Ectodermal cell (in vitro differentiated cells): ENCODE measurements around the gene PPP2R2C.

Experiments used
- H3K27ac ChIP-seq: 2 replicates; pipeline ENCODE4 v1.7.0; 2013; ENCODE audit warnings: mild to moderate bottlenecking, low read depth, low read length; ENCODE audit not compliant: insufficient read depth, poor library complexity, severe bottlenecking
- H3K27me3 ChIP-seq: 2 replicates; pipeline ENCODE4 v1.7.0; 2013; ENCODE audit warnings: mild to moderate bottlenecking, low read length; ENCODE audit not compliant: insufficient read depth, control insufficient read depth, poor library complexity, severe bottlenecking
- H3K36me3 ChIP-seq: one replicate; pipeline ENCODE4 v1.7.0; 2013; ENCODE audit warnings: low read length; ENCODE audit not compliant: control insufficient read depth, insufficient read depth
- H3K4me1 ChIP-seq: one replicate; pipeline ENCODE4 v1.7.0; 2013; ENCODE audit warnings: low read length; ENCODE audit not compliant: control insufficient read depth, insufficient read depth
- H3K4me3 ChIP-seq: 2 replicates; pipeline ENCODE4 v1.7.0; 2013; ENCODE audit warnings: low read depth, low read length, control low read depth; ENCODE audit not compliant: insufficient read depth
- H3K9me3 ChIP-seq: 2 replicates; pipeline ENCODE4 v1.7.0; 2013; ENCODE audit warnings: mild to moderate bottlenecking, low read length, moderate library complexity; ENCODE audit not compliant: control insufficient read depth
- WGBS, 2 experiments: methylation state at CpG; one replicate each; pipeline ENCODE4 v1.1.7; 2013; ENCODE audit warnings: missing lambda C conversion rate in 2 of 2; 5-methylcytosine and 5-hydroxymethylcytosine counted together

Gene PPP2R2C

DNA sequence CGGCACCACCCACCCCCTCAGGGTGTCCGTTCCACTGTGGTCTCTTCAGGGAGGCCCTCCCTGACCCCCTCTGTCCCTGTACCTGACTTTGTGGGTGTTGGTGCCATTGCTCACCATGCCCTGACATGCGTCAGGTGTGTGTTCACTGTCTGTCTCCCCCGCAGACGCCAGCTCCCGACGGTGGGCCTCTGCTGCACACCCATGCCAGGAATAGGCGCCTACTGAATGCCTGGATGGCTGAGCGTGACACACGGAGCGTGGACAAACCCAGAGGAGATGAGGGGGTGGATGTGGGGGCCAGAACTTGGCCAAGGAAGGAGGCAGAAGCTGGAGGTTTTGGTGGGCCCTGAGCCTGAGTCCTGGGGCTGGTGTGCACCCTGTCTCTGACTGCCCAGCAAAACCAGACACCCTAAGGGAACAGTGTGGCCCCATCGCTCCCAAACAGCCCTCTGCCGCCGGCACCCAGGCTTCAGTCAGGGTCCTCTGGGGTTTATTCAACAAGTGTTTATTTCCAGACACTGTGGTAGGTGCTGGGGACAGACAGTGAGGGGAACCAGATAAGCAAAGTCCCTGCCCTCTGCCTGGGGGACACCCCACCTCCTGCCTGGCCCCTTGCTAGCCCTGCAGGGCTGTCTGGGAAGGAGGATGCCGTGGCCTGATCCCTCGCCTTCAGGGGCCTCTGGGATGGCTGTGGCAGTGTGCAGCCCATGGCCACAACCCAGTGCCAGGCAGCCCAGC is 125.9 kb downstream of the PPP2R2C start:
- 95% methylated on average over 16 of the region's 16 CpGs for WGBS, 2 experiments
- H3K4me3 ChIP-seq: no peak overlapping the region
- H3K27ac ChIP-seq: no peak overlapping the region
- H3K4me1 ChIP-seq: peaks cover 3% of the 10 kb centered on the region
- no peaks in the 10 kb centered on the region for H3K36me3 ChIP-seq
- no peaks in the 10 kb centered on the region for H3K9me3 ChIP-seq
- H3K27me3 ChIP-seq: no peaks in the 10 kb centered on the region

DNA sequence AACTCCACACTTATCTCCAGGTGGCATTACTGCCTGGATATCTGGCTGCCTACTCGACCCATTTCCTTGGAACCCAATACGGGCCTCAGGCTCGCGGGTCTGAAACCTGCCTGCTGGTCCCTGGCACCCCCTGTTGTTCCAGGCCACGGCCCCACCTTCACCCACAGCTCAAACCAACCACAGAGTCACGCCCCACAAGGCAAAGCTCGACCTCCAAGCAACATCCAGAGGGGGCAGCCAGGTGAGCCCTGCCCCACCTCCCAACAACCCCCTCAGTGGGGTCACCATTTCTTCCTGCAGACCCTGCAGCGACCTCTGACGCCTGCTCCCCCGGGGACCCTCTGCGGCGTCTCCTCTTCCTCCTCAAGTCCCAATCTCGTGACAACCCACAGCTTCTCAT is 126.5 kb downstream of the PPP2R2C start:
- peaks cover 3% of the 10 kb centered on the region for H3K4me1 ChIP-seq
- WGBS, 2 experiments: 91 to 93% methylated on average over 13 of the region's 13 CpGs

DNA sequence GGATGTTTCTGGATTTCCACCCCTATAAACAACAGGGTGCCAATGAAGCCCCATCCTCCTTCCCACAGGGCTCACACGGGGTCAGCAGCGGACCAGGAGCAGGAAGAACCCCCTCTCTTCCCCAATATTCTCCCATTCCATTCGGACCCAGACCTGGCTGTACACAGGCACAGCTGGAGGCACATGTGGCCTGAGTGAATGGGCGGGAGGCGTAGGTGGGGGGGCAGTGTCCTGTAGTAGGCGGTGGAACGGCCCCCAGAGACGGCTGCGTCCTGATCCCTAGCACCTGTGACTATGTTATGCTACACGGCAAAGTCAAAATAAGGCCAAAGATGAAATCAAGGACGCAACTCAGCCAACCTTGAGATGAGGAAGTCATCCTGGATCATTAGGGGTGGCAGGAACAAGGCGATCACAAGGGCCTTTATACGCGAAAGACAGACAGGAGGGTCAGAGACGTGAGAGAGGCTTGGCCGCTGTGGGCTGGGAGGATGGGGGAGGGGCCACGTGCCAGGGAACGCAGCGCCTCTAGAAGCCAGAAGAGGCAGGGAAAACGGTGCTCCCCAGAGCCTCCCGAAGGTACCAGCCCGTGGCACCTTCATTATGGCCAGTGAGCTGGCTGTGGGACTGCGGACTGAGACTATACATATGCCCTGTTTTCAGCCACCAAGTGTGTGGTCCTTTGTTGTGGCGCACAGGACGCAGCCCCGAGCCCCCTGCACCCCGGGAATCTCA is 127.2 kb downstream of the PPP2R2C start:
- H3K27me3 ChIP-seq: no peaks in the 10 kb centered on the region
- H3K4me1 ChIP-seq: peaks cover 5% of the 10 kb centered on the region
- 83 to 84% methylated on average over 27 of the region's 27 CpGs for WGBS, 2 experiments
- no peaks in the 10 kb centered on the region for H3K9me3 ChIP-seq
- no peak overlapping the region for H3K27ac ChIP-seq
- H3K36me3 ChIP-seq: no peaks in the 10 kb centered on the region
- no peak overlapping the region for H3K4me3 ChIP-seq

More for the DNA sequence above, 126.5 kb downstream of the PPP2R2C start:
- H3K9me3 ChIP-seq: no peaks in the 10 kb centered on the region
- H3K27me3 ChIP-seq: no peaks in the 10 kb centered on the region
- no peak overlapping the region for H3K4me3 ChIP-seq
- H3K36me3 ChIP-seq: no peaks in the 10 kb centered on the region
- H3K27ac ChIP-seq: no peak overlapping the region

DNA sequence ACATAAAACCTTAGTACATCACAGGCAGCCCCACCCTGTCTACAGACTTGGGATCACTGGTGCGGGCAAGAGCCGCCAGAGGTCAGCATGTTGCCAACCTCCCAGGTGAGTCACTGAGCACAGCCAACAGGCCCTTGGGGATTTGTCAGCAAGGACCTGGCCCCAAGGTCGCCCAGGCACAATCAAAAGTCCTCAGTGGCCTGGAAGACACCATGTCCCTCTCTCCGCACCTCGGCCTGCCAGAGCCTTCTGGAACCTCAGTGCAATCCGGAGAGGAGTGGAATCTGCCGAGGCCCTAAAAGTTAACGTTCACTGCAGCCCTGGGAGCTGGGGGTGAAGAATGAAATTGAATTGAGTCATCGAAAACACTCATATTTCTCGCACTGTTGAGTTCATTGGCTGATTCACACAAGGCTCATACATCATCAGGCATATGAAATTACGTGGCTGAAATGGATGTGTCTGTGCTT is 128.4 kb downstream of the PPP2R2C start:
- Histone ChIP-seq H3K9me3 (no peaks in the 10 kb centered on the region), H3K4me1 (peaks cover 3% of the 10 kb centered on the region), H3K27me3 (no peaks in the 10 kb centered on the region), H3K4me3 (no peak overlapping the region), H3K36me3 (no peaks in the 10 kb centered on the region), H3K27ac (no peak overlapping the region)
- 87 to 89% methylated on average over 11 of the region's 11 CpGs for WGBS, 2 experiments

DNA sequence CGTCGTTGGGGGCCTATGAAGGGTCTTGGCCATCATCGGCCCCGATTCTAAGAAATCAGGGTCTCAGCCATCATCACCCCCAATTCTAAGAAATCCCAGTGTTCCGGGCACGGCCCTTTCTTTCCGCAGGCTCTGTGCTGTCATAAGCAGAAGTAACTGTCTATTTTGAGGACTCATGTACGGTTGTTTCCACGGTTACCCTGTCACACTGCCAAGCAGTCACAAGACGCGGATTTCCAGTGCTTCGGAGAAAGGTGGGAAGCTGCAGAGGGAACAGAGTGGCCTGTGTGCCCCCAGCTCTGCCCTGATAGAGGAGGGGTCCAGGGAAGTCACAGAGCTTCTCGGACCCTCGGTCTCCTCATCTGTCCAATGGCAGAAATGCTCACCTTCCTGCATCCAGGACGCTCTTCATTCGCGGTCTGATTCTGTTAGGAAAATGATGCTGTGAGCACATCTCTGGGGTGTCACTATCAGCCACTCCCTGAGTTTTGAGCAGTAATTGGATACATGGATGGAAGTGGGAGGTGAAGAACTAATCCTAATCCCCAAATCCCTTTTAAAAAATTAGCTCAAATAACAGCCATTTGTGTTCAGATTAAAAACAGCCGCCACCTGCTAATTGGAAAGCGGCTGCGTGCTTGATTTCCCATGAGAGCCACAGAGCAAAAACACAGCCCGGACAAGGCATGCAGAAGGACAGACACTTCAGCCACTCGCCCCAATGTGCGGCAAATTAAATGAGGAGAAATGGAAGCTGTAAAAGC is 129.7 kb downstream of the PPP2R2C start:
- H3K4me1 ChIP-seq: peaks cover 9% of the 10 kb centered on the region
- H3K9me3 ChIP-seq: no peaks in the 10 kb centered on the region
- H3K27me3 ChIP-seq: no peaks in the 10 kb centered on the region
- H3K4me3 ChIP-seq: no peak overlapping the region
- WGBS, 2 experiments: 93 to 94% methylated on average over 23 of the region's 23 CpGs
- H3K36me3 ChIP-seq: no peaks in the 10 kb centered on the region
- no peak overlapping the region for H3K27ac ChIP-seq

DNA sequence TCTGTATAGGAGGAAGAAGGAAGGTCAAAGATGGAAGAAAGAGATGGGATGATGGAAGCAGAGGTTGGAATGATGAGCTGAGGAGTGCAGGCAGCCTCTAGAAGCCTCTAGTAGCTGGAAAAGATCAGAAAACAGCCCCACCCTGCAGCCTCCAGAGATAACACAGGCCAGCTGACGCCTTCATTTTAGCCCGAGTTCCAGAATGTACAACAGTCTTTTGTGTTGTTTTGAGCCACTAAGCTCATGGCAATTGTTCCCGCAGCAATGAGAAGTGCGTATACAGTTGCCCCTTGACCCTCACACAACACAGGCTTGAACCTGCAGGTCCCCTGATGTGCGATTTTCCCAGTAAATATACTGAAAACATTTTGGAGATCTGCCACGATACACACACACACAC is 130.7 kb downstream of the PPP2R2C start:
- H3K4me1 ChIP-seq: peaks cover 15% of the 10 kb centered on the region
- H3K36me3 ChIP-seq: no peaks in the 10 kb centered on the region
- H3K27me3 ChIP-seq: no peaks in the 10 kb centered on the region
- no peak overlapping the region for H3K4me3 ChIP-seq
- H3K9me3 ChIP-seq: no peaks in the 10 kb centered on the region
- WGBS, 2 experiments: 87 to 91% methylated on average over 5 to 6 of the region's 6 CpGs
- H3K27ac ChIP-seq: no peak overlapping the region

DNA sequence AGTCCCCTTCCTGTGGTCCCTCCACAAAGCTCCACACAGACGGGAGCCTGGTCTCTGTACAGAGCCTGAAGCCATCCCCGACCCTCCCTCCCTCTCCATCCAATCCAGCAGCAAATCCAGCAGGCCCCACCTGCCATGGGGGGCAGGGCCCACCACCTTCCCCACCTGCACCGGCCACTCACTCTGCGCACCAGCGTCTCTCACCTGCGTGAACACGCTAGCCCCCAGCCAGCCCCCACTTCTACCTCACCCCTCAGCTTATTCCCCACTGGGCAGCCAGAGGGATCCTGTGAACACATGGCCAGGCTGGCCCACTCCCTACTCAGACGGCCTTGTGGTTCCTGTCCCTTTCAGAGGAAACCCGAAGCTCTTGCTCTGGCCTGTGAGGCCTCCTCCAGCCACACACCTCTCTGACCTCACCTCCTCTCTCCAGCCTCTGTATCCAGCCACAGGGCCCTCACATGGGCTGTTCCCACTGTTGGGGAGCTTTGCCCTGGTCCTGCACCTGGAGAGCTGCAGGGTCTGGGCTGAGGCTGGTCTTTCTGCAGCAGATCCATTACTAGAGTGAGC is 131.9 kb downstream of the PPP2R2C start:
- no peak overlapping the region for H3K4me3 ChIP-seq
- no peak overlapping the region for H3K27ac ChIP-seq
- H3K36me3 ChIP-seq: no peaks in the 10 kb centered on the region
- no peaks in the 10 kb centered on the region for H3K9me3 ChIP-seq
- no peaks in the 10 kb centered on the region for H3K27me3 ChIP-seq
- 70 to 71% methylated on average over 9 of the region's 9 CpGs for WGBS, 2 experiments
- peaks cover 15% of the 10 kb centered on the region for H3K4me1 ChIP-seq

DNA sequence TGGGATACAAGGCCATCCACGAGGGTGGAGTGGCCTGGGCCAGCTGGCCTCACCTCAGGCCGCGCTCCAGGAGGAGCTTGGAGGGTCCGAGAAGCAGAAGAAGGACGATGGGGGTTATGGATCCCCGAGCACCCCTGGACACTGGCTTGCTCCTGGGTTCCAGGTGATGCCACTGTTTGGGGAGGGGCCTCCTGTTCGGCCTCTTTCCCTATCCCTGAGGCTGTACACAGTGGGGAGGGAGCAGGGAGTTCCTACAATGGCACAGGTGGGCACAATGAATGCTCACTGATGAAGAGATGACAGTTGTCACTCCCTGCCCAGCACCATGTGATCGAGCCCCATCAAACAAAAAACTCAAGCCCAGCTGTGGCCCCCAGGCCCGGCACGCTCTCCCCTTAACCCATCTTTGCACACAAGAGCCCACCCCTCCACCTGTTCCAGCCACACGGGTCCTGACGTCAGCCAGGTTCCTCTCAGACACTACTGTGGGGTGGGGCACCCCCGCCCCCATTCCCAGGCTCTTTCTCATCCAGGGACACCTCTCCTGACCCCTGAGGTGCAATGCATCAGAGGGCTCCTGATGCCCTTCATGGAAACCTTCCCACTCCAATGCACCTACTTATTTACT is 132.5 kb downstream of the PPP2R2C start:
- Histone ChIP-seq H3K36me3 (no peaks in the 10 kb centered on the region), H3K4me1 (peaks cover 15% of the 10 kb centered on the region), H3K4me3 (no peak overlapping the region), H3K27ac (no peak overlapping the region), H3K9me3 (no peaks in the 10 kb centered on the region), H3K27me3 (no peaks in the 10 kb centered on the region)
- WGBS, 2 experiments: 90% methylated on average over 13 of the region's 13 CpGs

DNA sequence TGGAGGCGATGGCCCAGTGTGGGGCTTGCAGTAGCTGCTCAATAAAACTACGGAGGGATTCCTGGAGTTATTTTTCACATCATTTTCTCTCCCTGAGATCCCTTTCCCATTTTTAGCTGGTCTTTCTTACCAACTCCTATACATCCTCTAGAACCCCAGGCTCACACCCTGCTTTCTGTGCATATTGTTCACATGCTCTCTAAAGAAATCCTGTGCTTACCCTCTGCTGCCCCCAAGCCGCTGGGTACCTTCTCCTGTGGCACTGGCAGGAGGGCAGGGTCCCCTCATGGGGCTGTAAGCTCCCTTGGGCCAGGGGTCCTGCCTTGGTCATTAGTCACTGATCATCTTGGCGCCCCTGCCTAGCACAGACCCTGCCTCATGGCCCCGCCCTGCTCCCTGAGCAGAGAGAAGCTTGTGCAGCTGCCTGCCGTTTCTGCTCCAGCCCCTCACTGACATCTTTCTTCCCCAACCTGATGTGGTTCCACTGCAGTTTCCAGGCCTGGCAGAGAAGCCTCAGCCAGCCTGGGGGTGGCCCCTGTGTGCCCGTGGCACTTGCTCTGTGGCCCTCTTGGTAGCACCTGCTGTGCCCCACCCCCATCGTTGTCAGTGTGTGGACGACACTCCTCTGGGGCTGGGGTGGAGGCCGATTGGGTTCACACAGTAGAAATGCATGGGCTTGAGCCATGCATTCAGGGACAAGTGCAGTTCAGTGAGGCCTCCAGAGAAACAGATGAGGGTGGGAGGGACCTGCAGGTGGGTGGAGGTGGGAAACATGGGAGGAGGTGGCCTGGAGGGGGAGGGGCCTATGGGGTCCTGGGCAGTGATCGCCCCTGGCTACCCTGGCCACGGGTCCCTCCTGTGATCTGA is 133.2 kb downstream of the PPP2R2C start:
- no peaks in the 10 kb centered on the region for H3K9me3 ChIP-seq
- peaks cover 15% of the 10 kb centered on the region for H3K4me1 ChIP-seq
- H3K4me3 ChIP-seq: no peak overlapping the region
- no peak overlapping the region for H3K27ac ChIP-seq
- no peaks in the 10 kb centered on the region for H3K27me3 ChIP-seq
- no peaks in the 10 kb centered on the region for H3K36me3 ChIP-seq
- WGBS, 2 experiments: 78 to 82% methylated on average over 12 of the region's 12 CpGs
